IPS-NIHi7 (cell line): ENCODE data around the gene BTN2A1.
A peak's percentile ranks its signal among the peaks of the same experiment; 100 is the strongest.
"Not testable (repeated sequence)": the region's sequence is repeated elsewhere in the genome, so short reads cannot be mapped to it uniquely, and the experiment has no call there.

Source experiments
- DNase-seq: peaks from one replicate; pipeline ENCODE4 v3.0.0; 2012; ENCODE audit warnings: mixed read lengths; ENCODE audit errors: extremely low spot score

The BTN2A1 gene

GRCh38 chr6:26457806-26458688 lies at the start of gene BTN2A1:
TSS of gene BTN2A1 (plus strand) at chr6:26457955. CDS start at chr6:26458637, 682 bp downstream.
- DNase-seq = peak; percentile 93

GRCh38 chr6:26408828-26409730 lies 48.7 kb upstream of the BTN2A1 start:
- DNase-seq = no peak

- no peak for DNase-seq
These were observed 46.0 kb upstream of the BTN2A1 start for GRCh38 chr6:26411751-26412150.

DNA sequence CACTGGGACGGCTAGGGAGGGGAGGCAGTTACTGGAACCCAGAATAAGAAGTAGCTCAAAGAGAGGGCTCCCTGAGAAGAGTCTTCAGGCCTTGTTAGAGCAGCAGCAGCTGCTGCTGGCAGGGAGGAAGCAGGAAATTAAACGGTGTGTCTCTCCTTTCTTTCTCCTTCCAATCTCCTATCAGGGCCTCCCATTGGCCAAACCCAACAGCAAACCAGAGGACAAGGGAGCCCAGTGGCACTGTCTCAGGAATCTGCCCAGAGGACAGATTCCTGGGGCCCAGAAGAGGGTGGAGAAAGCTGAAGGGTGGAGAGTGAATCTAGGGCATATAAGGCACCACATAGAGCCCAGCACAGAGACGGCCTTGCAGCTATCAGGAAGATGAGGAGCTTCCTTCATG lies 45.5 kb upstream of the BTN2A1 start:
- DNase-seq = no peak

GRCh38 chr6:26412954-26413353 lies 44.8 kb upstream of the BTN2A1 start:
- DNase-seq = no peak

- no peak for DNase-seq
These were observed 43.5 kb upstream of the BTN2A1 start for GRCh38 chr6:26414281-26414680.

DNA sequence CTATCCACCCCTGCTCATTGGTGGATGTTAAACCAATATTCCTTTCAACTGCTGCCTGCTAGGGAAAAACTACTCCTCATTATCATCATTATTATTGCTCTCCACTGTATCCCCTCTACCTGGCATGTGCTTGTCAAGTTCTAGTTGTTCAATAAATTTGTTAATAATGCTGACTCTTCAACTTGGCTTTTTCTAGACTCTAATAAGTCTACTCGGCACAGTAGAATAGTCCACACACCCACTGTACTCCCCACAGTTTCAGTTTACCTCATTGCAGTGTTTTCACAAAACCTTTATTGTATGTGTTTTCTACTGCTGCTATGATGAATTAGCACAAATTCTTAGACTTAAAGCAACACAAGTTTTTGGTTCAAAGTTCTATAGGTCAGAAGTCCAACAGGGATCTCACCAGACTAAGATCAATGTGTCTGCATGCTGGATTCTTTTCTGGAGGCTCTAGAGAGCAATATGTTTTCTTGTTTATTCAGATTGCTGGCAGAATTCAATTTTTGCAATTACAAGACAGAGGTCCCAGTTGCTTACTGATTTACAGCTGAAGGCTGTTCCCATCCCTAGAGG lies 42.6 kb upstream of the BTN2A1 start:
- DNase-seq = no peak

DNA sequence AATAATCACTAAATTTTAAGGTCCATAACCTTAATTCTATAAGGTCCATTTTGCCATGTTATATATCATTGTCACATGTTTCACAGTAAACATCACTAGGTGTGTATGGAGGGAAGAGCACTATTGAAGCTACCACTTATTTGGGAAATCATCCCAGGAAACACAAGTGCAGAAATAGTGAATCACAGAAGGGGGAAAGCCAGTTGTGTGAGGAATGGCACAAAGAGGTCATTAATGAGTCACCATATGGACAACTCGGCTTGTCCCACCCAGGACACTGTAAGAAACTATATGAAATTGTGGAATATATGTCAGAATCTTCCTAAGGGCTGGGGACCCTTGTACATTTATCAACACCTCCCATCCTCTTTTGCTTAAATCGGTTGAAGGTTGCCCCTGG lies 42.0 kb upstream of the BTN2A1 start:
- DNase-seq = no peak

GRCh38 chr6:26416288-26416687 lies 41.5 kb upstream of the BTN2A1 start:
- DNase-seq = no peak

GRCh38 chr6:26418077-26418476 lies 39.7 kb upstream of the BTN2A1 start:
- DNase-seq = not testable (repeated sequence)

DNA sequence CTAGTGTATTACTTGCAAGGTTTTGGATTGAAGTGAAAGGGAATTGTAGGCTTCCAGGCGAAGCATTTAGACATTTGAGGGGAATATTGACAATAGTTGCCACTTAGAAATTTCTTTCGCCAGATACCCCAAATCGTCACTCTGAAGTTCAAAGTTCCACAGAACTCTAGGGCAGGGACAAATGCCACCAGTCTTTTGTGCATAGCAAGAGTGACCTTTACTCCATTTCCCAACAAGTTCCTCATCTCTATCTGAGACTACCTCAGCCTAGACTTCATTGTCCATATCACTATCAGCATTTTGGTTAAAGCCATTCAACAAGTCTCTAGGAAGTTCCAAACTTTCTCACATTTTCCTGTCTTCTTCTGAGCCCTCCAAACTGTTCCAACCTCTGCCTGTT lies 39.0 kb upstream of the BTN2A1 start:
- DNase-seq = not testable (repeated sequence)

- DNase-seq = peak; percentile 41
These were observed 37.0 kb upstream of the BTN2A1 start for GRCh38 chr6:26420688-26421171.

GRCh38 chr6:26421259-26422144 lies 36.3 kb upstream of the BTN2A1 start:
- peak; percentile 92 for DNase-seq

GRCh38 chr6:26422329-26422728 lies 35.4 kb upstream of the BTN2A1 start:
- no peak for DNase-seq

DNA sequence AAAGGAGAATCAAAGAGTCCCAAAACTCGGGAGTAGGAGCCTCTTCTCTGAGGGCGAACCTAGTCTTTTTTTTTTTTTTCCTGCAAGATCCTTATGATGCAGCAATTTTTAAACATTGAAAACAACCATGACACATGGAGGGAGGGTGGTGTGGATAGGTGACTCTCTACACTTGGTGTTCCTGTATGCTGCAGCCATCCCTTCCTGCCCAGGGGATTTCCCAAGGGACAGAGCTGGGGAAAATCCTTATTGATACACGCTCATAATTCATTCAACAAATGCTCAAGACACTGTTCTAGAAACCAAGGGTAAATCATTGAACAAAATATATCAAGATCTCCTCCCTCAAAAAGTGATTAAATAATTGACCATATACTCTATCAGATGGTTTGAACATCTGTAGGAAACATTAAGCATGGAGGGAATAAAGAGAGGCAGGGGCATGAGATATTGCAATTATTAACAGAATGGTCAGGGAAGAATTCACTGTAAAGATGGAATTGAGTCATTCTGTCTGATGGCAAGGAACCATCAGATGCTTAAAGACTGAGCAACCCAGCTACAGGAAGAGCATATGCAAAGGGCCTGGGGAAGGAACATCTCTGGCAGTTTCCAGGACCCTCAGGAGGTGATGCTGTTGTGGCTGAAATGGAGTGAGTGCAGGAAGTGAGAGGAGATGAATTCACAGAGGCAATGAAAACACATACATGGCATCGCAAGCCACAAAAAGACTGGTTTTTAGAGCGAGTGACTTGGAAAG lies 30.9 kb upstream of the BTN2A1 start:
- no peak for DNase-seq

GRCh38 chr6:26427451-26427809 lies 30.3 kb upstream of the BTN2A1 start:
- no peak for DNase-seq

GRCh38 chr6:26428206-26428605 lies 29.5 kb upstream of the BTN2A1 start:
- DNase-seq = no peak

DNA sequence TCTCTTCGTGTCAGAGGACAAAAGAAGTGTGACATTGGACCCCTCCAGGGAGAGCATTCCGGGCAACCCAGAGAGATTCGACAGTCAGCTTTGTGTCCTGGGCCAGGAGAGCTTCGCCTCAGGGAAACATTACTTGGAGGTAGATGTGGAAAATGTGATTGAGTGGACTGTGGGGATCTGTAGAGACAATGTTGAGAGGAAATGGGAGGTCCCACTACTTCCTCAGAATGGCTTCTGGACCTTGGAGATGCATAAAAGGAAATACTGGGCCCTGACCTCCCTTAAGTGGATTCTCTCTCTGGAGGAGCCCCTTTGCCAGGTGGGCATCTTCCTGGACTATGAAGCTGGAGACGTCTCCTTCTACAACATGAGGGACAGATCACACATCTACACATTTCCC lies 27.0 kb upstream of the BTN2A1 start:
- DNase-seq = no peak

GRCh38 chr6:26431258-26432172 lies 26.2 kb upstream of the BTN2A1 start:
- no peak for DNase-seq
